ENCODE data around the gene PRICKLE4. TPM values are rescaled to one million over a fixed set of nuclear protein-coding genes. Genes with fewer than 3 reads are reported as not detected.
A peak's percentile ranks its signal among the peaks of the same experiment; 100 is the strongest.

The PRICKLE4 gene
- total RNA-seq, 1 experiment from 2014 or later = 0.70 TPM

DNA sequence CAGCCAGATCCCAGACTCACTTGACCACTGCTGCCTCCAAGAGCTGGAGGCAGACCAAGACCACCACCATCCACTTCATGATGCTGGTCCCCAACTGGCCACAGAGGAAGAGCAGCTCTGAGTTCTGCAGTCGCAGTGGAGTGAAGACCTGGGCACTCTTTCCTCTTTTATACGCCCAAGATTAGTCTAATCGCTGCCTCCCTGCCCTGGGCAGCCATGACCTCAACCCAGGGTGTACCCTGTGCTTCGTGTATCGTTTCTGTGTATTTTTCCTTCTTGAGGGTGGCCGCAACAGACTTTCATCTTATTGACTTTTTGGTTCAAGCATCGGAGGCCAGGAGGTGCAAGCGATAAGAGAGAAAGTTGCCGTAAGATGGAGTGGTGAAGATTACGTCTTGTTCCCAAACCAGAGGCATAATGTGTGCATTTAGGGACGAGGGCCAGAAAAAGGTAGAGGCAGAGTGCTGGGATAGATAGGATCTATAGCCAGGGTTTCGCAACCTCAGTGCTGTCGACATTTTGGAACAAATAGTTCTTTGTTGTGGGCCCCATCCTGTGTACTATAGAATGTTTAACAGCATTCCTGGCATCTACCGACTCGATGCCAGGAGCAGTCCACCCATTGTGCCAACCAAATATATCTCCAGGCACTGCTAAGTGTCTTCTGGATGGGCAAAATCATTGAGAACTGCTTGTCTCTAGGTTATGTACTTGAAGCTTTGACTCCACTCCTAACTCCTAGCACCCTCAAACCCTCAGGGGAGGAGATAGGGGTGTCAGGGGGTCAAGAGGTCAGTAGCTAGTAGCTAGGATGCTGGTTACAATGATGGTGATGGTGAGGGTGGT, 33.1 kb upstream of the PRICKLE4 start, which contains the start of gene PGC:
PGC (minus strand) TSS at position 142 of the 846 bp plus-strand sequence; CDS start at position 79, 63 bp downstream.
- no peaks in the 10 kb centered on the region for H3K4me1 ChIP-seq (ENCODE audit: insufficient read depth, low read length)
- no peak for DNase-seq
- no peaks in the 10 kb centered on the region for H3K79me2 ChIP-seq (ENCODE audit: insufficient read depth, low read length)
- H2BK20ac ChIP-seq (ENCODE audit: low read depth, low read length, poor library complexity, severe bottlenecking) = no peak within 1 kb of the TSS
- no peaks in the 10 kb centered on the region for H3K27me3 ChIP-seq (ENCODE audit: insufficient read depth, low read length)
- Mint-ChIP-seq H3K9me3 (no peaks in the 10 kb centered on the region), H3K27me3 (ENCODE audit: low read depth) (peaks cover 12% of the 10 kb centered on the region), H3K27ac (peak within 1 kb of the TSS in 1 of 3 experiments; percentile 86; a peak in 2 of 7 replicates), H3K4me3 (no peak within 1 kb of the TSS), H3K36me3 (ENCODE audit: insufficient read depth in 1 of 3, low read depth in 3 of 3) (no peaks in the 10 kb centered on the region), H3K4me1 (no peaks in the 10 kb centered on the region)
- H4K20me1 ChIP-seq (ENCODE audit: control insufficient read depth, insufficient read depth, insufficient read length) = no peaks in the 10 kb centered on the region
- H3K14ac ChIP-seq (ENCODE audit: insufficient read depth, low read length) = no peak within 1 kb of the TSS; the same call in 1 of the 2 replicates
- no peak within 1 kb of the TSS for H4K91ac ChIP-seq (ENCODE audit: insufficient read length, low read depth, low read length)
- H3K4me2 ChIP-seq (ENCODE audit: insufficient read depth, insufficient read length, low read length) = no peak within 1 kb of the TSS
- no peak within 1 kb of the TSS for H4K5ac ChIP-seq (ENCODE audit: insufficient read length, low read depth, low read length)
- H2BK5ac ChIP-seq (ENCODE audit: insufficient read length, low read length) = no peak within 1 kb of the TSS
- H3T11ph ChIP-seq (ENCODE audit: low read length) = no peak within 1 kb of the TSS
- no peak within 1 kb of the TSS for H3K4ac ChIP-seq (ENCODE audit: low read depth, low read length)
- H2AK5ac ChIP-seq (ENCODE audit: insufficient read length, low read length) = no peak within 1 kb of the TSS
- H2BK12ac ChIP-seq (ENCODE audit: insufficient read length, low read depth, low read length) = no peak within 1 kb of the TSS
- H3K18ac ChIP-seq (ENCODE audit: insufficient read length, low read depth, low read length) = no peak within 1 kb of the TSS
- H3K23me2 ChIP-seq (ENCODE audit: insufficient read length, low read depth, low read length, poor library complexity, severe bottlenecking) = no peaks in the 10 kb centered on the region
- TF ChIP-seq CTCF (conservative IDR thresholded peaks at IDR 0.05) = no peak
- H3K79me1 ChIP-seq (ENCODE audit: insufficient read depth, low read depth, low read length, poor library complexity, severe bottlenecking) = no peaks in the 10 kb centered on the region
- H3K27ac ChIP-seq (ENCODE audit: insufficient read length, low read depth, low read length) = no peak within 1 kb of the TSS
- H3K23ac ChIP-seq (ENCODE audit: insufficient read length, low read depth, low read length) = no peak within 1 kb of the TSS
- no peak within 1 kb of the TSS for H2AFZ ChIP-seq (ENCODE audit: low read length)
- no peak within 1 kb of the TSS for H2BK15ac ChIP-seq (ENCODE audit: low read depth, low read length)
- H4K8ac ChIP-seq (replicated peaks; ENCODE audit: insufficient read length, low read depth, low read length) = no peak within 1 kb of the TSS
- H3K9me3 ChIP-seq (ENCODE audit: control insufficient read depth, low read depth, low read length) = no peaks in the 10 kb centered on the region
- no peak within 1 kb of the TSS for H3K56ac ChIP-seq (ENCODE audit: insufficient read length, low read depth, low read length)
- H2BK120ac ChIP-seq (ENCODE audit: low read depth, low read length, poor library complexity, severe bottlenecking) = no peak within 1 kb of the TSS
- no CpG with 5 or more reads among the region's 15 CpGs for WGBS (ENCODE audit: extremely low coverage, insufficient read length, low lambda C conversion rate)
- H3K9ac ChIP-seq (ENCODE audit: extremely low read depth, insufficient read length, low read length) = no peak within 1 kb of the TSS
